HUES64 (cell line): ENCODE results near the gene CDCP2.

Experiments
- H3K27ac ChIP-seq: 2 replicates; pipeline ENCODE4 v1.7.0; 2013; ENCODE audit warnings: low read depth, low read length, inconsistent platforms
- H3K27me3 ChIP-seq: 2 replicates; pipeline ENCODE4 v1.6.1; 2013; ENCODE audit warnings: mild to moderate bottlenecking, low read length; ENCODE audit not compliant: insufficient read depth
- H3K36me3 ChIP-seq: 2 replicates; pipeline ENCODE4 v1.6.1; 2013; ENCODE audit warnings: mild to moderate bottlenecking, low read length; ENCODE audit not compliant: insufficient read depth
- H3K4me1 ChIP-seq: 2 replicates; pipeline ENCODE4 v1.6.1; 2013; ENCODE audit warnings: mild to moderate bottlenecking, low read length, moderate library complexity; ENCODE audit not compliant: insufficient read depth
- H3K4me3 ChIP-seq: 2 replicates; pipeline ENCODE4 v1.5.1; 2013; ENCODE audit warnings: mild to moderate bottlenecking, low read length, moderate library complexity
- H3K9ac ChIP-seq: 2 replicates; pipeline ENCODE4 v1.6.1; 2013; ENCODE audit warnings: mild to moderate bottlenecking, low read depth, low read length
- H3K9me3 ChIP-seq: 2 replicates; pipeline ENCODE4 v1.6.1; 2013; ENCODE audit warnings: low read depth, low read length; ENCODE audit not compliant: insufficient read depth
- WGBS: fragments of 150-250, 120-280 bp; methylation state at CpG from one replicate; pipeline ENCODE4 v1.1.7; 2013; ENCODE audit warnings: missing lambda C conversion rate; 5-methylcytosine and 5-hydroxymethylcytosine counted together

Gene CDCP2

GRCh38 chr1:54156201-54156600, 3.4 kb upstream of the CDCP2 start:
- no peaks in the 10 kb centered on the region for H3K27me3 ChIP-seq
- no peaks in the 10 kb centered on the region for H3K9me3 ChIP-seq
- no peaks in the 10 kb centered on the region for H3K4me1 ChIP-seq
- H3K36me3 ChIP-seq: no peaks in the 10 kb centered on the region
- H3K27ac ChIP-seq: no peak overlapping the region
- H3K4me3 ChIP-seq: no peak overlapping the region
- H3K9ac ChIP-seq: no peak overlapping the region
- WGBS: 84% methylated on average over 3 of the region's 3 CpGs

DNA sequence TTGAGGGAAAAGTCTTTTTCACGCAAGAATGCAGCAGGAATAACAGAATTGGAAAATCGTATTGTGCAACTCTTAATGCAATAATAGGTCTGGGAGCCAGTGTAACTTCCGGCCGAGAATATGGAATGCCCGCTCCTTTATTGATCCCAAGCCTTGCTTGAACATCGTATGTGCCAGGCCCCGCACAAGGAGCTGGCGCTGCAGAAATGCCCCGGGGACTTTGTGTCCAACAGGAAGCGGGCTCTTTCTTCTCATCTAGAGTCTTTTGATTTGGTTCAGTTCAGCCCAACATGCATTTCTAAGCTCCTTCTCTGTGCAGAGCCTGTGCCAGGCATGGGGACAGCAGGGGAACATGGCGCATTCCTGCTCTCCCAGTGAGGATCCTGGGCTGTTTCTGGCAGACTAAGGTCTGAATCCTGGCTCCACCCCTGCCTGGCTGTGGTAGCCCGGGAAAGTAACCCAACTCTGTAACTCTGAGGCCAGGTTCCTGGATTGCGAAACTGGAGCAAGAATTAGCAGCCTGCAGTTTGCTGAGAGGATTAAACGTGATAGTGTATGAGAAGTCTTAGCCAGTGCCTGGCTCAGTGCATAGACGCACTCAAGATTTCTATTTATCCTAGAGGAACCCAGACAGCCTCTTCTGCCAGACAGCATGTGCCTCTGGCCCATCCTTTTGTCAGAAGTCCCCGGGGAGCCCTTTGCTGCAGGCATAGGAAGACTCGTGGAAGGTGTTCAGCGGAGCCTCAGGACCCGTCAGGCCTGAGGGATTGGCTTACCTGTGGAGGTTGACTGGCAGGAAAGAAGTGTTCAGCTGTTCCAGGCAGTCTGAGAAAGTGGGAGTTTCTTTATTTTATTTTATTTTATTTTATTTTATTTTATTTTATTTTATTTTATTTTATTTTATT, 987 bp upstream of the CDCP2 start:
- H3K4me1 ChIP-seq: no peaks in the 10 kb centered on the region
- no peaks in the 10 kb centered on the region for H3K27me3 ChIP-seq
- H3K9ac ChIP-seq: no peak overlapping the region
- 79% methylated on average over 19 of the region's 19 CpGs for WGBS
- H3K27ac ChIP-seq: no peak overlapping the region
- no peaks in the 10 kb centered on the region for H3K9me3 ChIP-seq
- no peak overlapping the region for H3K4me3 ChIP-seq
- no peaks in the 10 kb centered on the region for H3K36me3 ChIP-seq

GRCh38 chr1:54151013-54151412, 1.8 kb downstream of the CDCP2 start:
- no peaks in the 10 kb centered on the region for H3K9me3 ChIP-seq
- H3K27me3 ChIP-seq: no peaks in the 10 kb centered on the region
- no peaks in the 10 kb centered on the region for H3K36me3 ChIP-seq
- no peak overlapping the region for H3K9ac ChIP-seq
- WGBS: 86% methylated on average over 5 of the region's 5 CpGs
- H3K4me3 ChIP-seq: no peak overlapping the region
- H3K27ac ChIP-seq: no peak overlapping the region
- no peaks in the 10 kb centered on the region for H3K4me1 ChIP-seq

GRCh38 chr1:54149734-54150133, 3.1 kb downstream of the CDCP2 start:
- 94% methylated on average over 2 of the region's 3 CpGs for WGBS

GRCh38 chr1:54144366-54144765, 8.4 kb downstream of the CDCP2 start:
- 94% methylated on average over 11 of the region's 11 CpGs for WGBS
- Histone ChIP-seq H3K9ac (no peak overlapping the region), H3K9me3 (no peaks in the 10 kb centered on the region), H3K27me3 (no peaks in the 10 kb centered on the region; the same call in 1 of the 2 replicates), H3K36me3 (no peaks in the 10 kb centered on the region), H3K4me1 (no peaks in the 10 kb centered on the region), H3K4me3 (no peak overlapping the region), H3K27ac (no peak overlapping the region)

More at GRCh38 chr1:54149734-54150133, 3.1 kb downstream of the CDCP2 start:
- Histone ChIP-seq H3K9me3 (no peaks in the 10 kb centered on the region), H3K27ac (no peak overlapping the region), H3K4me3 (no peak overlapping the region), H3K9ac (no peak overlapping the region), H3K27me3 (no peaks in the 10 kb centered on the region), H3K36me3 (no peaks in the 10 kb centered on the region), H3K4me1 (no peaks in the 10 kb centered on the region)

DNA sequence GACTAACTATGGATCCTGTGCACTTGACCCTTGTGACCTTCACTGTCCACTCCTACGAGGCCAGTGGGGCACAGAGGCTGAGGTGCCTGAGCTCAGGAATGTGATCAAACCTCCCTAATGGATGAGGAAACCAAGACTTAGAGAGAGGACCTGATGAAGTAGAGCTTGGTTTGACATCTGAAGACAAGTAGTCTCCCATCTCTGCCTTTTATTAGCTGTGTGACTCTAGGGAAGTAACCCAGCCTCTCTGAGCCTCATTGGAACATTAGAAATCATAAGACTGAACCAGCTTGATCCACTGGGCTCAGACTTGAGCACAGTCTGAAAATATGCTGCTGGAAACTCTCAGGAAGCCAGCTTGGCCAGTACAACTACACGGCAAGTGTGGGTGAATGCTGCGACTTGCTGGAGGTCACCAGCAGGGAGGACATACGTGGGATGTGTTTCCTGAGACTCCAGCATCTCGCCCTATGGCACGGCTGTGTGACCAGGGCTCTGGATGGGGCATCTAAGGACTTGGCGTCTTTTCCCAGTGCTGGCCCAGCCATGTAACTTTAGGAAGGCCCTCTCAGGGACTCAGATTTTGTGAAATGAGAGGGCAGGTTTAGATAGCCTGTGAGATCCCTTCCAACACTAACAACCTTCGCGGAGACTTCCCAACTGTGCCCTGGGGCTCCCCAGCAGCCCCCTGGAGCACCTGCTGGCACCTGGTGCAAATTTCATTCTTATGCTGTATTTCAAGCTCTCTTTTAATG, 10.5 kb downstream of the CDCP2 start:
- H3K27ac ChIP-seq: no peak overlapping the region
- WGBS: 85% methylated on average over 9 of the region's 9 CpGs
- H3K4me3 ChIP-seq: no peak overlapping the region
- H3K4me1 ChIP-seq: peaks cover 8% of the 10 kb centered on the region; the same call in 1 of the 2 replicates
- H3K36me3 ChIP-seq: no peaks in the 10 kb centered on the region
- H3K27me3 ChIP-seq: no peaks in the 10 kb centered on the region; the same call in 1 of the 2 replicates
- H3K9ac ChIP-seq: no peak overlapping the region
- no peaks in the 10 kb centered on the region for H3K9me3 ChIP-seq

GRCh38 chr1:54139711-54140110, 13.1 kb downstream of the CDCP2 start:
- no peak overlapping the region for H3K9ac ChIP-seq
- no peaks in the 10 kb centered on the region; the same call in 1 of the 2 replicates for H3K27me3 ChIP-seq
- H3K9me3 ChIP-seq: no peaks in the 10 kb centered on the region
- no peak overlapping the region for H3K27ac ChIP-seq
- WGBS: 95% methylated on average over 12 of the region's 12 CpGs
- H3K4me1 ChIP-seq: peaks cover 34% of the 10 kb centered on the region
- no peaks in the 10 kb centered on the region for H3K36me3 ChIP-seq
- no peak overlapping the region for H3K4me3 ChIP-seq

DNA sequence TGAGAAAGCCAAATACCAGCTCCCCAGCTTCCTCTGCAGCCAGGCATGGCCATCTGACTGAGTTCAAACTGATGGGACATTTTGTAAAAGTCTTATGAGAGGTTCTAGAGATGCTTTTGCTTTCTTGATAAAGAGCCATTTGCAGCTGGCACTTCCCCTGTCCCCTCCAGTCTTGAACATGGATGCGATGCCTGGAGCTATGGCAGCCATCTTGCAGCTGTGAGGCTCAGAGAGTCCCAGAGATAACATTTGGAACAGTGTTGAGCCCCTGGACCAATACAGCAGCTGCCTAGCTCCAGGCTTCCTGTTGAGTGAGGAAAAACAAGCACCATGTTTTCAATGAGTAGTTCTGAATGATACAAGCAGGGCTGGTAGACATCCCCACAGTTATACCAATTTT, 13.8 kb downstream of the CDCP2 start:
- Histone ChIP-seq H3K27ac (no peak overlapping the region), H3K9ac (no peak overlapping the region), H3K36me3 (no peaks in the 10 kb centered on the region), H3K4me3 (no peak overlapping the region), H3K9me3 (no peaks in the 10 kb centered on the region), H3K4me1 (peaks cover 34% of the 10 kb centered on the region), H3K27me3 (no peaks in the 10 kb centered on the region)
- 97% methylated on average over 1 of the region's 1 CpG for WGBS

- Histone ChIP-seq H3K9me3 (no peaks in the 10 kb centered on the region), H3K9ac (no peak overlapping the region), H3K27ac (no peak overlapping the region), H3K36me3 (no peaks in the 10 kb centered on the region), H3K4me1 (peaks cover 34% of the 10 kb centered on the region), H3K27me3 (no peaks in the 10 kb centered on the region), H3K4me3 (no peak overlapping the region)
- WGBS: 70% methylated on average over 10 of the region's 10 CpGs
Observed at GRCh38 chr1:54137534-54138061, 15.2 kb downstream of the CDCP2 start.

DNA sequence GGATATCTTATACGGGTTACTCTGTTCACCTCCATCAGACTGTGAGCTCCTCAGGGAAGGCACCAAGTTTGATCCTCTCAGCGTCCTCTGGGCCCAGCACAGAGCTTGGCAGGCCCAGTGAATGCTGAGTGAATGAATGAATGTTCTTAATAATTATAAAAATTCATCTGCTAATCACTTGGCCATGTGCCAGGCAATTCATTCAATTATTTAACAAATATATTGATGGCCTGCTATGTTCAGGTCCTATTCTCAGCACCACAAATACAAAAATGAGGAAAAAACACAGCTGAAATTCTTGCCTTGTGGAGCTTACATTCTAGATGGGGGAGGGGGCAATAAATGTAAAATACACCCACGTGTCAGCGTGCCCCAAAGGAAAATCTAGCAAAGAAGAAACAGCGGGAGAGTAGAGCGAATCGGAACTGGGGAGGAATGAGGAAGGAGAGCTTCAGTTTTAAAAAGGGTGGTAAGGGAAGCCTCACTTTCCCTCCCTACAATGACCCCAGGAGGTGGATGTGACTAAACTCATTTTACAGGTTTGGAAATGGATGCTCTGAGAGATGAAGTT, 15.8 kb downstream of the CDCP2 start:
- H3K9me3 ChIP-seq: no peaks in the 10 kb centered on the region
- H3K4me3 ChIP-seq: no peak overlapping the region
- H3K27me3 ChIP-seq: no peaks in the 10 kb centered on the region
- H3K4me1 ChIP-seq: peaks cover 34% of the 10 kb centered on the region
- no peak overlapping the region for H3K27ac ChIP-seq
- WGBS: 56% methylated on average over 7 of the region's 7 CpGs
- H3K9ac ChIP-seq: no peak overlapping the region
- H3K36me3 ChIP-seq: no peaks in the 10 kb centered on the region
